Measurements from ENCODE around the gene GJC2. TPM values are rescaled to one million over a fixed set of nuclear protein-coding genes. Genes with fewer than 3 reads are reported as not detected.

Gene GJC2
- polyA plus RNA-seq, 1 donor from 2014 or later = 2.3 TPM

GRCh38 chr1:228182296-228183030 lies 32.7 kb downstream of the GJC2 start:
- Histone ChIP-seq H3K9ac (ENCODE audit: low read length) (no peak overlapping the region), H3K4me2 (ENCODE audit: low read length) (no peak overlapping the region), H3F3A (ENCODE audit: insufficient read depth, low read length, poor library complexity, severe bottlenecking) (no peaks in the 10 kb centered on the region), H2AFZ (ENCODE audit: low read depth, low read length) (no peak overlapping the region), H3K9me3 (ENCODE audit: low read length) (no peaks in the 10 kb centered on the region), H3K27ac (ENCODE audit: low read length) (no peak overlapping the region), H3K4me3 (ENCODE audit: low read length) (no peak overlapping the region), H3K27me3 (ENCODE audit: insufficient read depth, low read depth, low read length) (no peaks in the 10 kb centered on the region), H4K20me1 (ENCODE audit: insufficient read depth) (no peaks in the 10 kb centered on the region), H3K79me2 (replicated peaks; ENCODE audit: insufficient read depth, low read length) (no peaks in the 10 kb centered on the region), H3K36me3 (ENCODE audit: insufficient read depth, low read length) (no peaks in the 10 kb centered on the region), H3K9me2 (ENCODE audit: insufficient read depth, low read length) (no peaks in the 10 kb centered on the region)
- TF ChIP-seq SMC3 (conservative IDR thresholded peaks at IDR 0.05; ENCODE audit: poor library complexity) (no peak), RAD21 (conservative IDR thresholded peaks at IDR 0.05) (no peak), CTCF (IDR thresholded peaks at IDR 0.05; ENCODE audit: poor library complexity, severe bottlenecking) (no peak), EP300 (conservative IDR thresholded peaks at IDR 0.05; ENCODE audit: poor library complexity, severe bottlenecking) (no peak), EZH2 (IDR thresholded peaks at IDR 0.05; ENCODE audit: borderline replicate concordance, insufficient read depth, low read length, poor library complexity, severe bottlenecking) (no peak), MXI1 (conservative IDR thresholded peaks at IDR 0.05; ENCODE audit: poor library complexity, severe bottlenecking) (no peak), TAF1 (IDR thresholded peaks at IDR 0.05; ENCODE audit: low read depth) (no peak), REST (IDR thresholded peaks at IDR 0.05; ENCODE audit: borderline replicate concordance) (no peak), POLR2AphosphoS5 (IDR thresholded peaks at IDR 0.05) (no peak)

GRCh38 chr1:228184152-228184551 lies 34.4 kb downstream of the GJC2 start:
- Histone ChIP-seq H2AFZ (ENCODE audit: low read depth, low read length) (no peak overlapping the region), H3K27me3 (ENCODE audit: insufficient read depth, low read depth, low read length) (no peaks in the 10 kb centered on the region), H3K36me3 (ENCODE audit: insufficient read depth, low read length) (no peaks in the 10 kb centered on the region), H3K4me3 (ENCODE audit: low read length) (no peak overlapping the region), H3K79me2 (replicated peaks; ENCODE audit: insufficient read depth, low read length) (no peaks in the 10 kb centered on the region), H3K9me2 (ENCODE audit: insufficient read depth, low read length) (no peaks in the 10 kb centered on the region), H3F3A (ENCODE audit: insufficient read depth, low read length, poor library complexity, severe bottlenecking) (no peaks in the 10 kb centered on the region), H4K20me1 (ENCODE audit: insufficient read depth) (no peaks in the 10 kb centered on the region), H3K9ac (ENCODE audit: low read length) (no peak overlapping the region), H3K9me3 (ENCODE audit: low read length) (peaks cover 3% of the 10 kb centered on the region), H3K27ac (ENCODE audit: low read length) (no peak overlapping the region), H3K4me2 (ENCODE audit: low read length) (no peak overlapping the region)
- no peak for TF ChIP-seq EP300 (conservative IDR thresholded peaks at IDR 0.05; ENCODE audit: poor library complexity, severe bottlenecking)
- no peak for TF ChIP-seq POLR2AphosphoS5 (IDR thresholded peaks at IDR 0.05)
- no peak for TF ChIP-seq EZH2 (IDR thresholded peaks at IDR 0.05; ENCODE audit: borderline replicate concordance, insufficient read depth, low read length, poor library complexity, severe bottlenecking)
- no peak for TF ChIP-seq SMC3 (conservative IDR thresholded peaks at IDR 0.05; ENCODE audit: poor library complexity)
- no peak for TF ChIP-seq RAD21 (conservative IDR thresholded peaks at IDR 0.05)
- TF ChIP-seq CTCF (IDR thresholded peaks at IDR 0.05; ENCODE audit: poor library complexity, severe bottlenecking) = no peak
- TF ChIP-seq TAF1 (IDR thresholded peaks at IDR 0.05; ENCODE audit: low read depth) = no peak
- TF ChIP-seq MXI1 (conservative IDR thresholded peaks at IDR 0.05; ENCODE audit: poor library complexity, severe bottlenecking) = no peak
- no peak for TF ChIP-seq REST (IDR thresholded peaks at IDR 0.05; ENCODE audit: borderline replicate concordance)

Measured in neural cell (in vitro differentiated cells).